D341Med (cell line): ENCODE data around the gene HIPK2.
A peak's percentile ranks its signal among the peaks of the same experiment; 100 is the strongest.

Source experiments
- DNase-seq: peaks from one replicate; pipeline ENCODE4 v3.0.0; 2012; ENCODE audit warnings: low spot score

HIPK2 gene

GRCh38 chr7:139782932-139783331, 5.1 kb upstream of the HIPK2 start:
- DNase-seq = no peak

GRCh38 chr7:139777133-139777891, 486 bp downstream of the HIPK2 start:
- peak; percentile 67 for DNase-seq

GRCh38 chr7:139776486-139777132, 1.2 kb downstream of the HIPK2 start:
- peak; percentile 51 for DNase-seq

GRCh38 chr7:139775829-139776266, 1.9 kb downstream of the HIPK2 start:
- peak; percentile 61 for DNase-seq

- no peak for DNase-seq
These were observed 3.4 kb downstream of the HIPK2 start for GRCh38 chr7:139774376-139774775.

GRCh38 chr7:139773371-139773770, 4.4 kb downstream of the HIPK2 start:
- no peak for DNase-seq

- DNase-seq = no peak
These were observed 4.9 kb downstream of the HIPK2 start for GRCh38 chr7:139772873-139773272.

GRCh38 chr7:139772115-139772514, 5.7 kb downstream of the HIPK2 start:
- no peak for DNase-seq

- DNase-seq = no peak
These were observed 6.5 kb downstream of the HIPK2 start for GRCh38 chr7:139771001-139771956.

GRCh38 chr7:139769761-139770160, 8.0 kb downstream of the HIPK2 start:
- no peak for DNase-seq

- no peak for DNase-seq
These were observed 8.7 kb downstream of the HIPK2 start for GRCh38 chr7:139769066-139769465.

GRCh38 chr7:139768249-139768824, 9.5 kb downstream of the HIPK2 start:
- no peak for DNase-seq

GRCh38 chr7:139767561-139767982, 10.2 kb downstream of the HIPK2 start:
- no peak for DNase-seq

- DNase-seq = no peak
These were observed 12.7 kb downstream of the HIPK2 start for GRCh38 chr7:139765143-139765542.

- no peak for DNase-seq
These were observed 14.5 kb downstream of the HIPK2 start for GRCh38 chr7:139763330-139763729.

- no peak for DNase-seq
These were observed 14.9 kb downstream of the HIPK2 start for GRCh38 chr7:139762886-139763285.

- no peak for DNase-seq
These were observed 19.4 kb downstream of the HIPK2 start for GRCh38 chr7:139758388-139758787.

GRCh38 chr7:139757968-139758367, 19.8 kb downstream of the HIPK2 start:
- DNase-seq = no peak

GRCh38 chr7:139753693-139754111, 24.1 kb downstream of the HIPK2 start:
- no peak for DNase-seq

- peak; percentile 53 for DNase-seq
These were observed 24.6 kb downstream of the HIPK2 start for GRCh38 chr7:139753081-139753692.

GRCh38 chr7:139752604-139753003, 25.2 kb downstream of the HIPK2 start:
- DNase-seq = no peak

- DNase-seq = no peak
These were observed 25.6 kb downstream of the HIPK2 start for GRCh38 chr7:139752148-139752547.
